WTC11 (cell line): Measurements from ENCODE around the gene IVD.

ENCODE experiments used
- CBFB ChIP-seq: sonication (generic); formaldehyde crosslinking; IDR thresholded peaks from 2 replicates; pipeline ENCODE4 v1.8.1; 2022; ENCODE audit warnings: mild to moderate bottlenecking, low read depth, missing genetic modification reagents
- CTCF ChIP-seq: fragments of 200-600 bp; IDR thresholded peaks from 2 replicates; pipeline ENCODE4 v1.8.0; 2022; ENCODE audit warnings: antibody characterized with exemption
- FOXK1 ChIP-seq: sonication (generic); formaldehyde crosslinking; IDR thresholded peaks from 2 replicates; pipeline ENCODE4 v1.8.0; 2022; ENCODE audit warnings: mild to moderate bottlenecking, moderate library complexity, missing genetic modification reagents
- GTF2I ChIP-seq: fragments of 250-450 bp; sonication (Bioruptor Pico); conservative IDR thresholded peaks from 2 replicates; pipeline ENCODE4 v1.4.0; 2021; ENCODE audit warnings: mild to moderate bottlenecking
- JAZF1 ChIP-seq: fragments of 250-450 bp; sonication (Bioruptor Pico); IDR thresholded peaks from 2 replicates; pipeline ENCODE4 v1.9.0; 2021; ENCODE audit warnings: moderate library complexity, mild to moderate bottlenecking, inconsistent platforms
- NR2C2 ChIP-seq: sonication (generic); formaldehyde crosslinking; IDR thresholded peaks from 2 replicates; pipeline ENCODE4 v1.8.0; 2022; ENCODE audit warnings: mild to moderate bottlenecking, missing genetic modification reagents
- TCF7 ChIP-seq: sonication (generic); formaldehyde crosslinking; IDR thresholded peaks from 2 replicates; pipeline ENCODE4 v1.8.0; 2022; ENCODE audit warnings: mild to moderate bottlenecking, low read depth, missing genetic modification reagents, moderate library complexity
- TP53 ChIP-seq: sonication (generic); formaldehyde crosslinking; IDR thresholded peaks from 2 replicates; pipeline ENCODE4 v1.8.1; 2023; ENCODE audit warnings: mild to moderate bottlenecking, missing genetic modification reagents
- ZNF416 ChIP-seq: fragments of 250-450 bp; sonication (Bioruptor Pico); IDR thresholded peaks from 2 replicates; pipeline ENCODE4 v1.9.0; 2021; ENCODE audit warnings: mild to moderate bottlenecking, inconsistent platforms
- TF ChIP-seq, protein P1 (sequence below): sonication (generic); formaldehyde crosslinking; IDR thresholded peaks from 2 replicates; pipeline ENCODE4 v1.8.1; 2022; ENCODE audit warnings: mild to moderate bottlenecking, missing genetic modification reagents, moderate library complexity, borderline replicate concordance

GRCh38 chr15:40443255-40443654, 37.7 kb downstream of the IVD start:
- TF ChIP-seq FOXK1 (CRISPR knock-in tag): no peak
- TF ChIP-seq GTF2I: no peak
- TF ChIP-seq CBFB: no peak
- no peak for TF ChIP-seq CTCF
- TF ChIP-seq, protein P1, sequence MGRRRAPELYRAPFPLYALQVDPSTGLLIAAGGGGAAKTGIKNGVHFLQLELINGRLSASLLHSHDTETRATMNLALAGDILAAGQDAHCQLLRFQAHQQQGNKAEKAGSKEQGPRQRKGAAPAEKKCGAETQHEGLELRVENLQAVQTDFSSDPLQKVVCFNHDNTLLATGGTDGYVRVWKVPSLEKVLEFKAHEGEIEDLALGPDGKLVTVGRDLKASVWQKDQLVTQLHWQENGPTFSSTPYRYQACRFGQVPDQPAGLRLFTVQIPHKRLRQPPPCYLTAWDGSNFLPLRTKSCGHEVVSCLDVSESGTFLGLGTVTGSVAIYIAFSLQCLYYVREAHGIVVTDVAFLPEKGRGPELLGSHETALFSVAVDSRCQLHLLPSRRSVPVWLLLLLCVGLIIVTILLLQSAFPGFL (CRISPR knock-in tag): no peak
- no peak for TF ChIP-seq TCF7 (CRISPR knock-in tag)
- TF ChIP-seq TP53: no peak
- TF ChIP-seq JAZF1 (CRISPR knock-in tag): no peak
- no peak for TF ChIP-seq ZNF416 (CRISPR knock-in tag)
- TF ChIP-seq NR2C2 (CRISPR knock-in tag): no peak
